H54 (cell line): ENCODE measurements around the gene ADORA2B.
"Not testable (repeated sequence)": the region's sequence is repeated elsewhere in the genome, so short reads cannot be mapped to it uniquely, and the experiment has no call there.

Experiments used
- DNase-seq: peaks from one replicate; pipeline ENCODE4 v3.0.0; 2011; ENCODE audit warnings: low spot score, mixed read lengths; ENCODE audit not compliant: insufficient read length
- FAIRE-seq: peaks from 3 replicates; lab custom pipeline; 2011; peaks lifted over from hg19 to GRCh38; lab: Jason Lieb, UNC
- POLR2A ChIP-seq: IDR thresholded peaks from 2 replicates; pipeline ENCODE4 v1.6.1; 2011; ENCODE audit warnings: low read depth, mild to moderate bottlenecking, low read length

The ADORA2B gene

GRCh38 chr17:15971882-15972281 lies 27.0 kb downstream of the ADORA2B start:
- TF ChIP-seq POLR2A: no peak
- no peak for DNase-seq
- FAIRE-seq: no peak

- FAIRE-seq: no peak
- no peak for TF ChIP-seq POLR2A
- DNase-seq: no peak
Observed at GRCh38 chr17:15972497-15972951, 27.6 kb downstream of the ADORA2B start.

- DNase-seq (no peak), FAIRE-seq (no peak)
- TF ChIP-seq POLR2A: no peak
Observed at GRCh38 chr17:15973016-15973415, 28.1 kb downstream of the ADORA2B start.

GRCh38 chr17:15973834-15974233 lies 28.9 kb downstream of the ADORA2B start:
- DNase-seq: no peak
- no peak for TF ChIP-seq POLR2A
- FAIRE-seq: no peak

- no peak for TF ChIP-seq POLR2A
- DNase-seq: no peak
- FAIRE-seq: no peak
Observed at GRCh38 chr17:15977894-15978293, 33.0 kb downstream of the ADORA2B start.

GRCh38 chr17:15978606-15979005 lies 33.7 kb downstream of the ADORA2B start:
- no peak for TF ChIP-seq POLR2A
- DNase-seq (no peak), FAIRE-seq (no peak)

- not testable (repeated sequence) for FAIRE-seq, DNase-seq
Observed at GRCh38 chr17:15979013-15979412, 34.1 kb downstream of the ADORA2B start.

GRCh38 chr17:15981208-15981607 lies 36.3 kb downstream of the ADORA2B start:
- DNase-seq: no peak
- TF ChIP-seq POLR2A: no peak
- FAIRE-seq: no peak

- no peak for DNase-seq
- TF ChIP-seq POLR2A: no peak
- FAIRE-seq: no peak
Observed at GRCh38 chr17:15981646-15982580, 37.0 kb downstream of the ADORA2B start.

GRCh38 chr17:15996322-15996721 lies 51.4 kb downstream of the ADORA2B start:
- no peak for DNase-seq
- TF ChIP-seq POLR2A: no peak
- no peak for FAIRE-seq

- DNase-seq (no peak), FAIRE-seq (no peak)
- TF ChIP-seq POLR2A: no peak
Observed at GRCh38 chr17:15998031-15998562, 53.2 kb downstream of the ADORA2B start.

GRCh38 chr17:15999141-15999973 lies 54.4 kb downstream of the ADORA2B start, which contains the start of the genes TTC19 and ZSWIM7:
Gene TTC19, plus strand, starts transcription at chr17:15999824. Its CDS starts 25 bp downstream, at chr17:15999849.
Gene ZSWIM7, minus strand, starts transcription at chr17:15999704. Its CDS starts 110 bp downstream, at chr17:15999594.
- DNase-seq: peak; percentile 91
- peak; percentile 74 for FAIRE-seq
- peak; percentile 87; the same call in 1 of the 2 replicates for TF ChIP-seq POLR2A

- DNase-seq: peak; percentile 31
Observed at GRCh38 chr17:15999974-16000827, 55.3 kb downstream of the ADORA2B start.

More at GRCh38 chr17:15999974-16000827, 55.3 kb downstream of the ADORA2B start:
- no peak for FAIRE-seq
- no peak for TF ChIP-seq POLR2A
